PFSK-1 (cell line): ENCODE measurements around the gene IBTK.

Experiments
- POLR2AphosphoS5 ChIP-seq: IDR thresholded peaks from 2 replicates; pipeline ENCODE4 v1.6.1; 2012; ENCODE audit warnings: low read depth, mild to moderate bottlenecking, control low read depth, low read length, moderate library complexity
- REST ChIP-seq, 2 experiments: IDR thresholded peaks; 2 replicates each; pipeline versions ENCODE4 v1.6.1 to v1.8.0; 2011 to 2012; ENCODE audit warnings: low read depth in 2 of 2, low read length in 2 of 2, control low read depth in 1 of 2, inconsistent platforms in 1 of 2, mild to moderate bottlenecking in 1 of 2, moderate library complexity in 1 of 2; ENCODE audit not compliant: insufficient read depth in 1 of 2
- SIN3A ChIP-seq: IDR thresholded peaks from 2 replicates; pipeline ENCODE4 v1.6.1; 2012; ENCODE audit warnings: mild to moderate bottlenecking, low read length, moderate library complexity, borderline replicate concordance; ENCODE audit not compliant: insufficient read depth
- TAF1 ChIP-seq: IDR thresholded peaks from 2 replicates; pipeline ENCODE4 v1.6.1; 2012; ENCODE audit warnings: low read length, control low read depth, borderline replicate concordance; ENCODE audit not compliant: insufficient read depth

- TF ChIP-seq SIN3A (no peak), POLR2AphosphoS5 (no peak), TAF1 (no peak), REST (IDR thresholded peaks at IDR 0.05; ENCODE audit: insufficient read depth in 1 of 2, low read depth in 2 of 2, low read length in 2 of 2) (no peak)
These were observed 104.5 kb downstream of the IBTK start for GRCh38 chr6:82143041-82143481.
